ENCODE measurements around the gene SPATA32.
A peak's percentile ranks its signal among the peaks of the same experiment; 100 is the strongest.

Gene SPATA32

GRCh38 chr17:45230410-45230786 is 31.5 kb downstream of the SPATA32 start:
- no peak for DNase-seq (ENCODE audit: low read depth in 3 of 3, low spot score in 1 of 3)

- no peak for DNase-seq (ENCODE audit: low read depth in 3 of 3, low spot score in 1 of 3)
Observed at GRCh38 chr17:45229681-45230409, 32.0 kb downstream of the SPATA32 start.

DNA sequence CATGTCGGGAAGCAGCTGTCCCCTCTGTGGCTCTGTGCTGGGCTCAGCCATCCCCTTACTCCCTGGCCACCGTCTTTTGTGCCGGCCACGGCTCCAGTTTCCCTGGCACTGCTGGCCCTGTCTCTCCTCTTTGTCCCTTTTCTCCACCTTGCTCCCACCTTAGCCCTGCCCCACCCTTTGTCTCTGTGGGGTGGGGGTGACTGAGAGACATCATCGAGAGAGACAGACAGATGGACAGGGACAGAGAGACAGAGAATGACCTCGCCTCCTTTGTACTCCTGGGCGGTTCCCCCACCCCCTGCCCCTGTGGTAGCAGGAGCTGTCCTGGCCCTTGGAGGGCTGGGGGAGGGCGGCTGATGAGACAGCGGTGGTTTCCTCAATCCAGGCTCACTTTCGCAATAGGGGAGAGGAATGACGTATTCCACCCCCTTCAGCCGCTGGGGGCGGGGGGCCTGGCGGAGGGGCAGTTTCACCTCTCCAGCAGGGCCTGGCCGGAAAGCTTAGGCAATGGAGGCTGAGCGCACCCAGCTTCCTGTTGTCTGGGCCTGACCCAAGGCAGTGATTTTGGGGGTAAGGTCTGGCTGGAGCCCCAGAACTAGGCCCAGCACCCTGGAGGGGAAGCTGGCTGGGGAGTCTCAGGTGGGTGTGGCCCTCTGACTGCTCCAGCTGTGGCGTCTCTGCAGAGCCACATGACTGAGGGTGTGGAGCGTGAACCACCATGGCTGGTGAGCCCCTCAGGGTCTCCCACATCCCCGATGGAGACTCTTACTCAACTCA is 32.9 kb downstream of the SPATA32 start:
- DNase-seq (ENCODE audit: low read depth in 3 of 3, low spot score in 1 of 3): peak in 2 of 3 donors; percentile 55 to 74

- no peak for DNase-seq (ENCODE audit: low read depth in 3 of 3, low spot score in 1 of 3)
Observed at GRCh38 chr17:45227926-45228762, 33.8 kb downstream of the SPATA32 start.

DNA sequence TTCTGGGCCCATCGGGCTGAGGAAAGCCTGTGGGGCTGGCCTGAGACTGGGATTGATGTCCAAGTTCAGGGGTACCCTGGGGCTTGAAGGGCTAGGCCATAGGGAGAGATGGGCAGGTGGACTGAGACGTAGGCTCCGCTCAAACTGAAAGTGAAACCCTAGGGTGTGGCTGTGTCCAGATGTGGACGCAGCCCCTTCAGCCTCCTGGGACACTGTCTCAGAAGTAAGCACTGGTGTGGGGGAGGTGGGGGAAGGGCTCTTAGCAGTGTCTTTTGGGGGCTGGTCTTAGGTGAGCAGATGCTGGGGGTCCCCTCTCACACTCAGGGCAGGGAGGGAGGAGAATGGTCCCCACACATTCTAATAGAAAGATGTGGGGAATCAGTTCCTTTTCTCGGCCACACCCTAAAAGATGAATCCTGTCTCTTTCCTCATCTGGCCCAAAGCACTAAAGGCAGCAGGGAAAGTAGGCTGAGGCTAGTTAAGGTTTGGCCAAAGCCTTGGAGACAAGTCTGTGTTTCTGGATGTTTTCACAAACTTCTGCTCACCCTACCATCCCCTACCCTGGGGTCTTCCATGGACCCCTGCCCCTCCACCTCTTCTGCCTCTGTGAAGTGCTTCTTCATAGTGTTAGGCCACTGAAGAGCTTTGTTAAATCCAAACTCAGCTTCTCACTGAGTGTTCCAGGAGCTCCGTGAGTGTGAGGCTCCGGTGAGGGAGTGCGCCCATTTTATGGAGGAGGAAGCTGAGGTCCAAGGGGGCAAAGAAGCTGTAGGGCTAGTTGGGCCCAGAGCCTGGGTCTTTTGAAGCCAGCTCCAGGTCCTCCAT is 34.6 kb downstream of the SPATA32 start:
- no peak for DNase-seq (ENCODE audit: low read depth in 3 of 3, low spot score in 1 of 3)

- no peak for DNase-seq (ENCODE audit: low read depth in 3 of 3, low spot score in 1 of 3)
Observed at GRCh38 chr17:45226576-45226975, 35.3 kb downstream of the SPATA32 start.

GRCh38 chr17:45225964-45226530 is 35.8 kb downstream of the SPATA32 start:
- DNase-seq (ENCODE audit: low read depth in 3 of 3, low spot score in 1 of 3): peak; percentile 87 to 94 (median 91)

- no peak for DNase-seq (ENCODE audit: low read depth in 3 of 3, low spot score in 1 of 3)
Observed at GRCh38 chr17:45225051-45225700, 36.7 kb downstream of the SPATA32 start.

GRCh38 chr17:45224671-45225050 is 37.2 kb downstream of the SPATA32 start:
- DNase-seq (ENCODE audit: low read depth in 3 of 3, low spot score in 1 of 3): no peak

DNA sequence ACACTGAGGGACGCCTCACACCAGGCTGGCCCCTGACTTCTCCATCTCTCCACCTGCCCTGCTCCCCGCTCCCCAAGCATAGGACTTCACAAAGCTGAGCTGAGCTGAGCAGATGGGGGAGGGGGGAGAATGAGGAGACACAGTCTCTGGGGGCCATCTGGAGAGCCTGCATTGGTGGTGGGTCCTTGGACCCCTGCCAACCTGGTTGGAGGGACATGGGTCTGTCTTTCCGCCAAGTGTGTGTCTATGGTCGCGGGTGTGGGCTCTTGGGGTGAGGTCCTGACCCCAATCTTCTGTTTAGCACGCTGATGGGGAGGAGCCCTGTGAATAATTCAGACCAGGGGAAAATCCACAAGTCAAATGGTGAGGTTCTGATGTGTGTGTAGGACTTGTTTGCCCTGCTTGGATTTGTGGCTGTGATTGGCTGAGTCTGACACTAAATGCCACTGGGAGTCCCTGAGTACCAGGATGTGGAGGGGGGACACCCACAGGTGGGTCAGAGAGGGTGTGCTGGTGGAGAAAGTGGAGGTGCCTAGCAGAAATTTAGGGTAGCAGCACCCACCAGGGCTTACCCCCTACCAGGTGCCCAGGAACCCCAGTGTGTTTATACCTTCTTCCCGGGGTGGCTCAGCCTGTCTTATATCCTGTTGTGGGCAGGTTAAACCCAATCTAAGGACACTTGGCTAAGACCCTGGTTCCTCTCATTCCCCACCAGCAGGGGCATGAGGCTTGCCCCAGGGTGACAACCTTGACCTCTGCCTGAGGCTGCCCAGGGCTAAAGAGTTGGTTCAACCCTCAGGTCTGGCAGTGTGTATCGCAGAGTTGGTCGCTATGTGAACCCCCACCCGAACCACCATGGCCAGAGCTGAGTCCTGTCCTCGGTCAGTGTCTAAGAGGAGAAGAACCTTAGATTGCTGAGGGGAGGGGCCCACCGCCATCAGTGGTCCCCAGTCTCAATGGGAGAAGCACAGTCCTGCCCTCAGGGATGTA is 38.1 kb downstream of the SPATA32 start:
- no peak for DNase-seq (ENCODE audit: low read depth in 3 of 3, low spot score in 1 of 3)

DNA sequence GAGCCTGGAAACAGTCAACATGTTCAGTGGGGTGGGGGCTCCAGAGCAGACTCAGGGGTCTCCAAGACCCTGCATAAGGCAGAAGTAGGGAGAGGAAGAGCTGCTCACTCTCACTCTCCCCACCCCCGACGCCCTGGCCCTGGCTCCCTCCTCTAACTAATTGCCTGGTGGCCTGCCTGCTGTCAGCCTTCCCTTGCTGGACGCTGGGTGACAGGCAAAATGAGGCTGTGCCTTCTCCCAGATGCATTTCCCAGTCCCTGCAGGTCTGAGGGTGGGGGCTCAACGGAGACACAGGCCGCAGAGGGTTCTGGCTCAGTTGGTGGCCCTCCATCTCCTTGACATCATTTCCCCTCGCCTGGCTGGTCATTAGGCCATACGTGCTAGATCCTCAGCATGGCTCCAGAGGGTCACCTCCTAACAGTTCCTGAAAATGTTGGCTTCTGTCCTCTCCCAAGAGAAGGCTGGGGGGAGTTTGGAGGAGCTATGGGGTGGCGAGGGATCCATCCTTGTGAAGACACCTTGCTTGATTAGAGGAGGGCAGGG is 38.8 kb downstream of the SPATA32 start:
- no peak for DNase-seq (ENCODE audit: low read depth in 3 of 3, low spot score in 1 of 3)

- DNase-seq (ENCODE audit: low read depth in 3 of 3, low spot score in 1 of 3): no peak
Observed at GRCh38 chr17:45222289-45222995, 39.5 kb downstream of the SPATA32 start.

GRCh38 chr17:45222014-45222288 is 39.9 kb downstream of the SPATA32 start:
- DNase-seq (ENCODE audit: low read depth in 3 of 3, low spot score in 1 of 3): no peak

GRCh38 chr17:45221081-45222013 is 40.5 kb downstream of the SPATA32 start, which contains the start of gene FMNL1:
FMNL1 (plus strand) TSS chr17:45221885; CDS start chr17:45222125, 240 bp downstream.
- DNase-seq (ENCODE audit: low read depth in 3 of 3, low spot score in 1 of 3): no peak

DNA sequence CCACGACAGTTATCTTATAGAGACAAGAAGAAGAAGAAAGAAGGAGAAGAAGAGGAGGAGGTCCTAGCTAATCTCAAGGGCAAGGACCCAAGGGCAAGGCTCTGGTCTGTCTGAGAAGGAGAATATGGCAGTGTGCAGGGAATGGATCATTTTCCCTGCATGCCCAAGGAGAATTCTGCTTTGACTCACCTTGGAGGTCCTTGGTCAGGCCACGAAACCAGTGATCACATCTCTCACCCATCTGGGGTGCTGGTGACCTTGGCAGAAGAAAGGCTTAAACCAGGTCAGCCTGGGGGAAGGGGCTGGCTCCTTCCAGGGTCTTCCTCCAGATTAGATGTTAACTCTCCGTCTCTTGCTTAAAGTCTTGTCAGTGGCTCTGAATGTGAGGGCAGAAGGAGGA is 41.8 kb downstream of the SPATA32 start:
- DNase-seq (ENCODE audit: low read depth in 3 of 3, low spot score in 1 of 3): no peak

DNA sequence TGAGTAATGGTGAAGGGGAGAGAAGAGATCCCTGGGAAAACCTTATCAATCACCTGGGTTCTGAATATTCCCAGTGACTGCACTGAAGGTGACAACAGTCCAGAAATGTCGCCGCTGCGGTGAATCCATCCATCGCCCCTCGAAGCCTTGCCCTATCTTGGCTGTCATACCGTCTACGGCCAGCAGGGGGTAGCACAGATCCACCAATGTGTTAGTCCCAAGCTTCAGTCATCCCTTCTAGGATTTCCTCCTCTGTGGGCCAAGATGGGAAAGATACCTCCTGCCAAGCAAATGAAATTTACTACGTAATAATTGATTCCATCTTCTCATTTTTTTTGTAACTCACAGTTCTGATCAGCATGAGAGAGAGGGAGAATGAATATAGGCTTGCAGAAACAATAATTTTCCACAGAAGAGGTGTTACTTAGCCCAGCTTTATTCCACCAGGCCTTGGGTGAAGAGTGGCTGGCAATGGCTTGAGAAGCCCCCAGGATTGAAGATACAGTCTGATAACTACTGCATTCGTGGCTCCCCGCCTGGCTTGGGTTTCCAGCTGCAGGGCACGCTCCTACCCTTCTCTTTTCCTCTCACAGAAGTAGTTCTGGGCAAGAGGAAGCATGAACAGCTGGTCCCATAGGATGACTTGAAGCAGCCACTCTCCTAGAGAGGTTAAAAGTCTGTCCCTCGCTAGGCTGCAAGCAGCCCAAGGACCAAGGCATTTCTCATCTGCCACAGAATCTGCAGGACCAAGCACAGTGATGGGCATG is 42.8 kb downstream of the SPATA32 start:
- DNase-seq (ENCODE audit: low read depth in 3 of 3, low spot score in 1 of 3): peak in 2 of 3 donors; percentile 71 to 93
